Measurements from ENCODE around the gene DNAJC10. TPM values are rescaled to one million over a fixed set of nuclear protein-coding genes. Genes with fewer than 3 reads are reported as not detected.

Gene DNAJC10
- total RNA-seq, 1 experiment from 2014 or later: 84.6 TPM

- DNase-seq (ENCODE audit: low read depth): no peak
Observed at GRCh38 chr2:182831921-182832320, 115.9 kb downstream of the DNAJC10 start.

- DNase-seq (ENCODE audit: low read depth): no peak
Observed at GRCh38 chr2:182833084-182833854, 117.2 kb downstream of the DNAJC10 start.

DNA sequence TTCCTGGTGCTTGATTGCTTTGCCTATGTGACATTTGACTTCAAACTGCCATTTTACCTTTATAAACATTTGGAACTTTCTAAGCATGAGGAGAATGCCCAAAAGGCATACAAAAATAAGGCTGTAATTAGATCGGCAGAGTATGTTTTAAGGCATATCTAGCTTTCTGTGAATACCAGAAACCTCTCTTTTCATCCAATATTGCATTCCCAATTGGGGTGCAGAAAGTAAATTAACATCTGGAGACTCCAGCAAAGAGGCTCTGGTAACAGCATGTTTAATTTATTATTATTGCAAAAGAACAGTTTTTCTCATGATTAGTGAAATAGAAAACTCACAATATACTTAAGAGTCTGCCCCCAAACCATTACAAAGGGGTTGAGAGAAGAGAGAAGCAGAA is 118.2 kb downstream of the DNAJC10 start:
- no peak for DNase-seq (ENCODE audit: low read depth)

DNA sequence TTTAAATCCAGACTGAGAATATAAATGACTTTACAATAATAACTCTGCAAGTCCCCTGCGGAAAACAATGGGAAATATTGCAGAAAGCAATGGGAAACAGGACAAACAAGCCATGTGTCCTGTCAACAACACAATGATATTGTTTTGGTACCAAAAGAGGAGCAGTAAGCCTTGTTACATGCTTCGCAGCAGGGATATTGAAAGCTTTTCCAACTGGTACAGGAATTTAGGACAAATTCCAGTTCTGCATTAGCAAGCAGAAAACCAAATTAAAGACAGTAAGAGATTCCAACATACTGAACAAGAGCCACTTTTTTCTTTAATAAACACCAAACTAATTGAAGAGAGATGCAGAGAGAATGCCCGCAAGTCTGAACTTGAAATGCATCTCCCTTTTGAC is 120.4 kb downstream of the DNAJC10 start:
- no peak for DNase-seq (ENCODE audit: low read depth)

Small RNA genes within 50 kb of the gene (small RNA-seq; reads per million reads assigned to genes)
- not detected for gene RF00019

Other genes with a start within 250 kb of the DNAJC10 start
- not detected in 2 replicates for gene FRZB, start 150.4 kb downstream of the DNAJC10 start, total RNA-seq (2014; rRNA removed; shearing (Covaris generic))